SK-N-SH (cell line): Measurements from ENCODE around the gene SAA1. TPM values are rescaled to one million over a fixed set of nuclear protein-coding genes. Genes with fewer than 3 reads are reported as not detected.

Source experiments
- CTCF ChIA-PET: fragments of 300-600, 350-600 bp; formaldehyde crosslinking; extraction: SDS; loops from one replicate; lab custom pipeline; 2021; lab: Yijun Ruan, JAX
- POLR2A ChIA-PET: fragments of 350-600 bp; sonication (Branson Sonifier 250); formaldehyde crosslinking; extraction: SDS; loops from one replicate; lab custom pipeline; 2020; ENCODE audit warnings: antibody characterized with exemption, inconsistent platforms; lab: Yijun Ruan, JAX
- DNase-seq: peaks from one replicate; pipeline ENCODE4 v3.0.0; 2012
- H2AFZ ChIP-seq: fragments of 200-600 bp; sonication (generic); 2 replicates; pipeline ENCODE4 v1.8.1; 2016; ENCODE audit warnings: antibody characterized with exemption, mild to moderate bottlenecking, low read depth
- H3F3A ChIP-seq: fragments of 200-600 bp; sonication (generic); replicated peaks from 2 replicates; pipeline ENCODE3; 2016; ENCODE audit warnings: antibody characterized with exemption, mild to moderate bottlenecking; ENCODE audit not compliant: insufficient read depth
- H3K27ac ChIP-seq, 2 experiments: fragments of 200-500 bp in 1 of 2; fragments of 200-600 bp in 1 of 2; sonication (Bioruptor generic) in 1 of 2; sonication (generic), shearing (Covaris generic) in 1 of 2; 2 replicates each; pipeline versions ENCODE4 v1.5.1 to v1.6.1; 2014 to 2016; ENCODE audit warnings: low read depth in 2 of 2, inconsistent platforms in 1 of 2, low read length in 1 of 2, mild to moderate bottlenecking in 1 of 2, mixed read lengths in 1 of 2
- H3K27me3 ChIP-seq: fragments of 200-600 bp; sonication (generic), shearing (Covaris generic); 2 replicates; pipeline ENCODE4 v1.6.1; 2016; ENCODE audit warnings: mixed run types; ENCODE audit not compliant: insufficient read depth
- H3K36me3 ChIP-seq, 2 experiments: fragments of 200-500 bp in 1 of 2; fragments of 200-600 bp in 1 of 2; sonication (Bioruptor generic) in 1 of 2; sonication (generic) in 1 of 2; replicated peaks in 1 of 2; 2 replicates each; pipeline versions ENCODE3 to v1.5.1; 2014 to 2016; ENCODE audit warnings: low read length in 1 of 2, mild to moderate bottlenecking in 1 of 2; ENCODE audit not compliant: insufficient read depth in 2 of 2, control insufficient read depth in 1 of 2
- H3K4me1 ChIP-seq, 2 experiments: fragments of 200-500 bp in 1 of 2; fragments of 200-600 bp in 1 of 2; sonication (Bioruptor generic) in 1 of 2; sonication (generic), shearing (Covaris generic) in 1 of 2; 2 replicates each; pipeline versions ENCODE4 v1.5.1 to v1.6.1; 2014 to 2016; ENCODE audit warnings: low read depth in 1 of 2, low read length in 1 of 2, mixed run types in 1 of 2; ENCODE audit not compliant: insufficient read depth in 2 of 2, control insufficient read depth in 1 of 2
- H3K4me2 ChIP-seq: fragments of 200-600 bp; sonication (generic), shearing (Covaris generic); 2 replicates; pipeline ENCODE4 v1.6.1; 2017; ENCODE audit warnings: mixed run types
- H3K4me3 ChIP-seq, 2 experiments: fragments of 200-500 bp in 1 of 2; fragments of 200-600 bp in 1 of 2; sonication (Bioruptor generic) in 1 of 2; sonication (generic), shearing (Covaris generic) in 1 of 2; 2 replicates each; pipeline versions ENCODE4 v1.5.1 to v1.8.1; 2014 to 2016; ENCODE audit warnings: low read depth in 2 of 2, inconsistent platforms in 1 of 2, low read length in 1 of 2, mild to moderate bottlenecking in 1 of 2, mixed read lengths in 1 of 2, moderate library complexity in 1 of 2
- H3K79me2 ChIP-seq: fragments of 200-600 bp; sonication (generic); 2 replicates; pipeline ENCODE4 v1.8.1; 2017; ENCODE audit warnings: mild to moderate bottlenecking; ENCODE audit not compliant: insufficient read depth
- H3K9ac ChIP-seq: fragments of 200-600 bp; sonication (generic); 2 replicates; pipeline ENCODE4 v1.6.1; 2017; ENCODE audit warnings: mixed run types
- H3K9me2 ChIP-seq: fragments of 200-600 bp; sonication (generic); 2 replicates; pipeline ENCODE4 v1.6.1; 2017; ENCODE audit warnings: mixed run types
- H3K9me3 ChIP-seq: fragments of 200-600 bp; sonication (generic); 2 replicates; pipeline ENCODE4 v1.6.1; 2017; ENCODE audit warnings: mixed run types, mild to moderate bottlenecking, moderate library complexity
- H4K20me1 ChIP-seq: fragments of 200-600 bp; sonication (generic); 2 replicates; pipeline ENCODE4 v1.6.1; 2017; ENCODE audit warnings: mild to moderate bottlenecking, mixed run types; ENCODE audit not compliant: insufficient read depth
- CTCF ChIP-seq: fragments of 200-600 bp; sonication (generic); IDR thresholded peaks from 2 replicates; pipeline ENCODE4 v1.6.1; 2017; ENCODE audit warnings: antibody characterized with exemption, mild to moderate bottlenecking, moderate library complexity
- EP300 ChIP-seq, 2 experiments: IDR thresholded peaks; 2 replicates each; pipeline versions ENCODE4 v1.4.0 to v1.6.1; 2012; ENCODE audit warnings: borderline replicate concordance in 1 of 2, low read depth in 1 of 2, low read length in 1 of 2
- EZH2phosphoT487 ChIP-seq: fragments of 200-600 bp; sonication (generic); IDR thresholded peaks from 2 replicates; pipeline ENCODE4 v1.6.1; 2017; ENCODE audit warnings: low read depth, mixed run types, mild to moderate bottlenecking, antibody characterized with exemption, moderate library complexity, borderline replicate concordance
- FOXM1 ChIP-seq: IDR thresholded peaks from 2 replicates; pipeline ENCODE4 v1.4.0; 2012; ENCODE audit warnings: low read depth, mild to moderate bottlenecking
- GABPA ChIP-seq: IDR thresholded peaks from 2 replicates; pipeline ENCODE4 v1.4.0; 2012; ENCODE audit warnings: low read depth, mild to moderate bottlenecking
- IRF3 ChIP-seq: fragments of 150-350 bp; IDR thresholded peaks from 2 replicates; pipeline ENCODE4 v1.6.1; 2016; ENCODE audit warnings: mild to moderate bottlenecking, low read depth, low read length
- MAX ChIP-seq: IDR thresholded peaks from 2 replicates; pipeline ENCODE4 v1.4.0; 2012; ENCODE audit warnings: low read depth
- MEF2A ChIP-seq: IDR thresholded peaks from 2 replicates; pipeline ENCODE4 v1.4.0; 2012; ENCODE audit warnings: low read depth, borderline replicate concordance
- MXI1 ChIP-seq: IDR thresholded peaks from 2 replicates; pipeline ENCODE4 v1.6.1; 2012; ENCODE audit warnings: mild to moderate bottlenecking, low read depth, low read length, improper control_type of control experiment
- NRF1 ChIP-seq: IDR thresholded peaks from 2 replicates; pipeline ENCODE4 v1.6.1; 2012; ENCODE audit warnings: low read depth, mild to moderate bottlenecking, low read length
- RAD21 ChIP-seq: IDR thresholded peaks from 2 replicates; pipeline ENCODE4 v1.6.1; 2012; ENCODE audit warnings: mild to moderate bottlenecking, low read length
- REST ChIP-seq: IDR thresholded peaks from 2 replicates; pipeline ENCODE4 v1.6.1; 2012; ENCODE audit warnings: mild to moderate bottlenecking, low read depth, low read length, moderate library complexity
- SIN3A ChIP-seq: IDR thresholded peaks from 2 replicates; pipeline ENCODE4 v1.6.1; 2012; ENCODE audit warnings: low read depth, mild to moderate bottlenecking, low read length, moderate library complexity, borderline replicate concordance
- SMC3 ChIP-seq: IDR thresholded peaks from 2 replicates; pipeline ENCODE4 v1.6.1; 2012; ENCODE audit warnings: low read depth, low read length, improper control_type of control experiment
- TAF1 ChIP-seq: IDR thresholded peaks from 2 replicates; pipeline ENCODE4 v1.6.1; 2012; ENCODE audit warnings: low read depth, mild to moderate bottlenecking, low read length, moderate library complexity, borderline replicate concordance
- TEAD4 ChIP-seq: IDR thresholded peaks from 2 replicates; pipeline ENCODE4 v1.4.0; 2012; ENCODE audit warnings: mild to moderate bottlenecking, borderline replicate concordance; ENCODE audit not compliant: insufficient read depth
- YY1 ChIP-seq: IDR thresholded peaks from 2 replicates; pipeline ENCODE4 v1.4.0; 2012; ENCODE audit warnings: low read depth, mild to moderate bottlenecking
- ZBTB33 ChIP-seq: IDR thresholded peaks from 2 replicates; pipeline ENCODE4 v1.4.0; 2012; ENCODE audit warnings: low read depth, borderline replicate concordance
- WGBS: methylation state at CpG from one replicate; pipeline ENCODE4 v1.1.6; 2017; ENCODE audit warnings: low lambda C conversion rate; 5-methylcytosine and 5-hydroxymethylcytosine counted together
- polyA plus RNA-seq, 3 experiments: library from polyadenylated mRNA; depleted of rRNA; stranded (reverse); fragments of >200 nt; gene quantifications; 2 replicates each; pipeline ENCODE4 v1.2.3, GENCODE V29; 2012

Gene SAA1
- polyA plus RNA-seq, 1 of the 3 experiments (the other 2 are of a cell fraction): not detected

GRCh38 chr11:18280438-18281045 is 14.5 kb downstream of the SAA1 start (continued):
- TF ChIP-seq FOXM1 (no peak), SIN3A (no peak)

- Histone ChIP-seq H3K79me2 (no peaks in the 10 kb centered on the region), H3K27me3 (no peaks in the 10 kb centered on the region), H2AFZ (no peak overlapping the region), H3F3A (peaks cover 7% of the 10 kb centered on the region), H3K9me2 (no peaks in the 10 kb centered on the region), H3K9me3 (no peaks in the 10 kb centered on the region), H3K4me2 (no peak overlapping the region), H4K20me1 (no peaks in the 10 kb centered on the region), H3K4me1 (no peaks in the 10 kb centered on the region), H3K27ac (no peak overlapping the region), H3K36me3 (peaks cover 59 to 71% of the 10 kb centered on the region in 2 experiments), H3K4me3 (no peak overlapping the region), H3K9ac (no peak overlapping the region)
- POLR2A ChIA-PET: no interaction called here
- CTCF ChIA-PET: interaction anchor here (1.2 to 1.6 kb wide), 2 partner anchors 17 to 39 kb away, joined by 3 to 4 read pairs; no protein-coding TSS in a partner anchor
- no peak for TF ChIP-seq IRF3
- TF ChIP-seq MEF2A: no peak
- no peak for TF ChIP-seq YY1
- TF ChIP-seq MXI1: no peak
- TF ChIP-seq TEAD4: no peak
- no peak for TF ChIP-seq EP300 (IDR thresholded peaks at IDR 0.05; ENCODE audit: borderline replicate concordance in 1 of 2, low read depth in 1 of 2, low read length in 1 of 2)
- no peak for TF ChIP-seq TAF1
- TF ChIP-seq REST: no peak
- TF ChIP-seq GABPA: no peak
- no peak for TF ChIP-seq NRF1
- no peak for TF ChIP-seq RAD21
- TF ChIP-seq CTCF: no peak
- no peak for TF ChIP-seq MAX
- TF ChIP-seq SMC3: no peak
- no peak for TF ChIP-seq SIN3A
- TF ChIP-seq ZBTB33: no peak
- TF ChIP-seq EZH2phosphoT487: no peak
- WGBS: 100% methylated on average over 2 of the region's 2 CpGs
- DNase-seq: no peak
Measured at GRCh38 chr11:18282626-18283025, 16.6 kb downstream of the SAA1 start.
